GM21526 (cell line): Measurements from ENCODE around the gene CD109.
"Not testable (repeated sequence)": the region's sequence is repeated elsewhere in the genome, so short reads cannot be mapped to it uniquely, and the experiment has no call there.

ENCODE experiments used
- ATAC-seq: cut with Tn5 transposase; IDR thresholded peaks from one replicate; pipeline ENCODE4 v1.9.1; 2021; ENCODE audit warnings: moderate library complexity; ENCODE audit not compliant: unreplicated experiment, low FRiP score

The CD109 gene

GRCh38 chr6:73680289-73680918, 15.6 kb upstream of the CD109 start:
- no peak for ATAC-seq

- not testable (repeated sequence) for ATAC-seq
These were observed 12.4 kb upstream of the CD109 start for GRCh38 chr6:73683574-73683973.

GRCh38 chr6:73688351-73688750, 7.7 kb upstream of the CD109 start:
- ATAC-seq, result no peak

GRCh38 chr6:73690056-73690455, 5.9 kb upstream of the CD109 start:
- no peak for ATAC-seq

- no peak for ATAC-seq
These were observed 4.5 kb upstream of the CD109 start for GRCh38 chr6:73691512-73691911.

GRCh38 chr6:73694711-73695411, 1.1 kb upstream of the CD109 start:
- no peak for ATAC-seq

GRCh38 chr6:73696966-73697655, 1.1 kb downstream of the CD109 start:
- ATAC-seq, result no peak

- no peak for ATAC-seq
These were observed 3.9 kb downstream of the CD109 start for GRCh38 chr6:73699676-73700459.

GRCh38 chr6:73702444-73702843, 6.4 kb downstream of the CD109 start:
- no peak for ATAC-seq

GRCh38 chr6:73703466-73703865, 7.5 kb downstream of the CD109 start:
- no peak for ATAC-seq

GRCh38 chr6:73704260-73704659, 8.3 kb downstream of the CD109 start:
- ATAC-seq, result no peak

- no peak for ATAC-seq
These were observed 8.8 kb downstream of the CD109 start for GRCh38 chr6:73704798-73705197.

- no peak for ATAC-seq
These were observed 11.0 kb downstream of the CD109 start for GRCh38 chr6:73706971-73707370.

GRCh38 chr6:73710470-73710869, 14.5 kb downstream of the CD109 start:
- ATAC-seq, result no peak

GRCh38 chr6:73710948-73711347, 14.9 kb downstream of the CD109 start:
- ATAC-seq, result no peak

GRCh38 chr6:73712535-73713173, 16.7 kb downstream of the CD109 start:
- no peak for ATAC-seq

- ATAC-seq, result no peak
These were observed 17.6 kb downstream of the CD109 start for GRCh38 chr6:73713426-73714147.

GRCh38 chr6:73715111-73715508, 19.1 kb downstream of the CD109 start:
- ATAC-seq, result not testable (repeated sequence)

- ATAC-seq, result no peak
These were observed 23.0 kb downstream of the CD109 start for GRCh38 chr6:73719046-73719445.
